Colonic mucosa (tissue), 4 donors: ENCODE data around the gene CLBA1. TPM values are rescaled to one million over a fixed set of nuclear protein-coding genes. Genes with fewer than 3 reads are reported as not detected.

ENCODE experiments used
- DNase-seq: peaks from one replicate; pipeline ENCODE4 v3.0.0-alpha.2; 2020
- H3K27ac ChIP-seq: fragments of 200-600 bp; one replicate; pipeline ENCODE4 v1.8.0; 2021
- H3K27me3 ChIP-seq: fragments of 200-600 bp; one replicate; pipeline ENCODE4 v1.8.0; 2021
- H3K36me3 ChIP-seq: fragments of 200-600 bp; one replicate; pipeline ENCODE4 v1.8.0; 2021
- H3K4me1 ChIP-seq: fragments of 200-600 bp; one replicate; pipeline ENCODE4 v1.8.0; 2021; ENCODE audit warnings: mild to moderate bottlenecking
- H3K4me3 ChIP-seq: fragments of 200-600 bp; one replicate; pipeline ENCODE4 v1.8.0; 2021
- H3K9ac ChIP-seq, 2 donors: one replicate each; pipeline ENCODE4 v1.7.0; 2013; ENCODE audit warnings: control low read depth in 2 of 2, low read depth in 2 of 2, low read length in 2 of 2
- H3K9me3 ChIP-seq: fragments of 200-600 bp; one replicate; pipeline ENCODE4 v1.8.0; 2021
- CTCF ChIP-seq: fragments of 200-600 bp; IDR thresholded peaks from one replicate; pipeline ENCODE4 v1.8.0; 2022; ENCODE audit warnings: antibody characterized with exemption, mild to moderate bottlenecking
- intact Hi-C: fragments of 100-400 bp; cut with DNase I; formaldehyde crosslinking; loops from one replicate; pipeline ENCODE4 v1.14.1; 2022
- total RNA-seq, 2 donors: library from RNA; stranded (reverse); fragmentation: NEBNext Ultra II Directional in 1 of 2; extraction: Animal tissue kit (Norgen Biotek cat#: 25700) in 1 of 2; gene quantifications; one replicate each; pipeline ENCODE4 v1.2.1, GENCODE V29; 2021
- donor health status: healthy.
- donor health status: DM: no; HTN: no; CAD: no.
- donor health status: DM: no; HTN: no; CAD: no.

The CLBA1 gene
- total RNA-seq, 2 donors from 2014 or later = 3.8 TPM

GRCh38 chr14:104999361-104999760 lies 13.8 kb downstream of the CLBA1 start:
- Histone ChIP-seq H3K4me1 (no peaks in the 10 kb centered on the region), H3K36me3 (no peaks in the 10 kb centered on the region), H3K27me3 (no peaks in the 10 kb centered on the region), H3K9ac (no peak overlapping the region), H3K9me3 (no peaks in the 10 kb centered on the region), H3K4me3 (no peak overlapping the region), H3K27ac (no peak overlapping the region)
- intact Hi-C loops = no loop called here
- DNase-seq = no peak
- no peak for TF ChIP-seq CTCF

GRCh38 chr14:105005329-105005928 lies 19.8 kb downstream of the CLBA1 start:
- no peak overlapping the region for H3K27ac ChIP-seq
- H3K4me1 ChIP-seq = no peaks in the 10 kb centered on the region
- no peaks in the 10 kb centered on the region for H3K27me3 ChIP-seq
- no peak overlapping the region for H3K4me3 ChIP-seq
- no peak for DNase-seq
- H3K36me3 ChIP-seq = no peaks in the 10 kb centered on the region
- TF ChIP-seq CTCF = no peak
- no peaks in the 10 kb centered on the region for H3K9me3 ChIP-seq
- intact Hi-C loops = no loop called here
- no peak overlapping the region for H3K9ac ChIP-seq

- Histone ChIP-seq H3K4me3 (no peak overlapping the region), H3K36me3 (peaks cover 7% of the 10 kb centered on the region), H3K9me3 (no peaks in the 10 kb centered on the region), H3K27ac (no peak overlapping the region), H3K4me1 (no peaks in the 10 kb centered on the region), H3K27me3 (no peaks in the 10 kb centered on the region), H3K9ac (no peak overlapping the region)
- intact Hi-C loops = no loop called here
- no peak for DNase-seq
- no peak for TF ChIP-seq CTCF
Measured at GRCh38 chr14:105005929-105006830, 20.6 kb downstream of the CLBA1 start.

- Histone ChIP-seq H3K9ac (no peak overlapping the region), H3K27ac (no peak overlapping the region), H3K27me3 (no peaks in the 10 kb centered on the region), H3K36me3 (peaks cover 8% of the 10 kb centered on the region), H3K4me1 (no peaks in the 10 kb centered on the region), H3K9me3 (no peaks in the 10 kb centered on the region), H3K4me3 (no peak overlapping the region)
- DNase-seq = no peak
- intact Hi-C loops = no loop called here
- no peak for TF ChIP-seq CTCF
Measured at GRCh38 chr14:105006831-105007592, 21.4 kb downstream of the CLBA1 start.

- intact Hi-C loops = no loop called here
- no peak overlapping the region for H3K27ac ChIP-seq
- H3K27me3 ChIP-seq = no peaks in the 10 kb centered on the region
- TF ChIP-seq CTCF = no peak
- H3K9ac ChIP-seq = no peak overlapping the region
- no peaks in the 10 kb centered on the region for H3K4me1 ChIP-seq
- no peaks in the 10 kb centered on the region for H3K9me3 ChIP-seq
- DNase-seq = no peak
- peaks cover 8% of the 10 kb centered on the region for H3K36me3 ChIP-seq
- no peak overlapping the region for H3K4me3 ChIP-seq
Measured at GRCh38 chr14:105007593-105008264, 22.1 kb downstream of the CLBA1 start.
